Measurements from ENCODE around the gene ZNF865. TPM values are rescaled to one million over a fixed set of nuclear protein-coding genes. Genes with fewer than 3 reads are reported as not detected.

Gene ZNF865
- total RNA-seq, 1 experiment from 2014 or later, result 16.2 TPM

DNA sequence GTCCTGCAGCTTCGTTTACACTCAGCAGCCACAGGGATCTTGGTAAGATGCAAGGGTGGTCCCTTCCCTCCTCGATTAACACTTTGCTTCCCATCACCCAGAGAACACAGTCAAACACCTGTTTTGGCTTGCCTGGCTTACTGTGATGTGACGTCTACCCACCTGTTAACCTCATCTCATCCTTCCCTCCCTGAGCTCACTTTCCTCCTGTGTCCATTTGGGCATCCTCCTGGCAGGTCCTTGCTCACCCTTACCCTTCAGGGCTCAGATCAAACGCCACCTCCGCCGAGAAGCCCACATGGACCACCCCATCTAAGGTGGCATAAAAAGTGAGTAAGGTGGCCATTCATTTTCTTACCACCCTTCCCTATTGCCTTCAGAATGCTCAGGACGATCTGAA lies 15.3 kb upstream of the ZNF865 start:
- intact Hi-C loops (cut with micrococcal nuclease), result no loop called here
- Histone ChIP-seq H3K9me2 (ENCODE audit: insufficient read depth) (no peaks in the 10 kb centered on the region), H2AFZ (ENCODE audit: low read depth, low read length, poor library complexity, severe bottlenecking) (no peak overlapping the region), H4K20me1 (ENCODE audit: insufficient read depth) (no peaks in the 10 kb centered on the region), H3K9me3 (ENCODE audit: control insufficient read depth in 1 of 2, insufficient read depth in 1 of 2, low read depth in 1 of 2, low read length in 2 of 2) (no peaks in the 10 kb centered on the region), H3K36me3 (ENCODE audit: control insufficient read depth in 1 of 2, insufficient read depth in 2 of 2, low read length in 2 of 2) (peaks cover under 1 to 5% of the 10 kb centered on the region in 2 experiments; a peak in 2 of 4 replicates), H3K79me2 (ENCODE audit: insufficient read depth, low read length) (no peaks in the 10 kb centered on the region), H3K4me3 (replicated peaks in 1 of 2; ENCODE audit: low read depth in 1 of 2, low read length in 2 of 2) (no peak overlapping the region), H3K4me2 (ENCODE audit: low read length) (no peak overlapping the region), H3K27me3 (ENCODE audit: insufficient read depth, low read length) (no peaks in the 10 kb centered on the region), H3K4me1 (ENCODE audit: control insufficient read depth in 1 of 2, insufficient read depth in 2 of 2, low read length in 2 of 2) (peaks cover 11 to 22% of the 10 kb centered on the region in 2 experiments), H3K9ac (ENCODE audit: low read length) (no peak overlapping the region), H3K27ac (ENCODE audit: low read depth, low read length) (no peak overlapping the region)
- CTCF ChIA-PET, result no interaction called here
- no peak for TF ChIP-seq SP1 (IDR thresholded peaks at IDR 0.05; ENCODE audit: low read depth)
- no peak for TF ChIP-seq MAX (IDR thresholded peaks at IDR 0.05)
- TF ChIP-seq, protein P1, sequence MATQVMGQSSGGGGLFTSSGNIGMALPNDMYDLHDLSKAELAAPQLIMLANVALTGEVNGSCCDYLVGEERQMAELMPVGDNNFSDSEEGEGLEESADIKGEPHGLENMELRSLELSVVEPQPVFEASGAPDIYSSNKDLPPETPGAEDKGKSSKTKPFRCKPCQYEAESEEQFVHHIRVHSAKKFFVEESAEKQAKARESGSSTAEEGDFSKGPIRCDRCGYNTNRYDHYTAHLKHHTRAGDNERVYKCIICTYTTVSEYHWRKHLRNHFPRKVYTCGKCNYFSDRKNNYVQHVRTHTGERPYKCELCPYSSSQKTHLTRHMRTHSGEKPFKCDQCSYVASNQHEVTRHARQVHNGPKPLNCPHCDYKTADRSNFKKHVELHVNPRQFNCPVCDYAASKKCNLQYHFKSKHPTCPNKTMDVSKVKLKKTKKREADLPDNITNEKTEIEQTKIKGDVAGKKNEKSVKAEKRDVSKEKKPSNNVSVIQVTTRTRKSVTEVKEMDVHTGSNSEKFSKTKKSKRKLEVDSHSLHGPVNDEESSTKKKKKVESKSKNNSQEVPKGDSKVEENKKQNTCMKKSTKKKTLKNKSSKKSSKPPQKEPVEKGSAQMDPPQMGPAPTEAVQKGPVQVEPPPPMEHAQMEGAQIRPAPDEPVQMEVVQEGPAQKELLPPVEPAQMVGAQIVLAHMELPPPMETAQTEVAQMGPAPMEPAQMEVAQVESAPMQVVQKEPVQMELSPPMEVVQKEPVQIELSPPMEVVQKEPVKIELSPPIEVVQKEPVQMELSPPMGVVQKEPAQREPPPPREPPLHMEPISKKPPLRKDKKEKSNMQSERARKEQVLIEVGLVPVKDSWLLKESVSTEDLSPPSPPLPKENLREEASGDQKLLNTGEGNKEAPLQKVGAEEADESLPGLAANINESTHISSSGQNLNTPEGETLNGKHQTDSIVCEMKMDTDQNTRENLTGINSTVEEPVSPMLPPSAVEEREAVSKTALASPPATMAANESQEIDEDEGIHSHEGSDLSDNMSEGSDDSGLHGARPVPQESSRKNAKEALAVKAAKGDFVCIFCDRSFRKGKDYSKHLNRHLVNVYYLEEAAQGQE (IDR thresholded peaks at IDR 0.05; ENCODE audit: low read depth), result no peak
- no peak for TF ChIP-seq ZFX (IDR thresholded peaks at IDR 0.05)
- no peak for TF ChIP-seq POLR2A (IDR thresholded peaks at IDR 0.05; ENCODE audit: borderline replicate concordance, extremely low read depth, insufficient read depth, insufficient read length)
- TF ChIP-seq ELF1 (IDR thresholded peaks at IDR 0.05; ENCODE audit: borderline replicate concordance, low read depth), result no peak
- TF ChIP-seq CBX3 (IDR thresholded peaks at IDR 0.05; ENCODE audit: low read depth), result no peak
- TF ChIP-seq SRF (IDR thresholded peaks at IDR 0.05; ENCODE audit: low read depth), result no peak
- no peak for TF ChIP-seq SIN3A (IDR thresholded peaks at IDR 0.05; ENCODE audit: low read depth)
- no peak for TF ChIP-seq EGR1 (IDR thresholded peaks at IDR 0.05; ENCODE audit: low read depth)
- no peak for TF ChIP-seq EZH2phosphoT487 (IDR thresholded peaks at IDR 0.05; ENCODE audit: borderline replicate concordance)
- TF ChIP-seq JUND (IDR thresholded peaks at IDR 0.05), result no peak
- TF ChIP-seq, protein P2, sequence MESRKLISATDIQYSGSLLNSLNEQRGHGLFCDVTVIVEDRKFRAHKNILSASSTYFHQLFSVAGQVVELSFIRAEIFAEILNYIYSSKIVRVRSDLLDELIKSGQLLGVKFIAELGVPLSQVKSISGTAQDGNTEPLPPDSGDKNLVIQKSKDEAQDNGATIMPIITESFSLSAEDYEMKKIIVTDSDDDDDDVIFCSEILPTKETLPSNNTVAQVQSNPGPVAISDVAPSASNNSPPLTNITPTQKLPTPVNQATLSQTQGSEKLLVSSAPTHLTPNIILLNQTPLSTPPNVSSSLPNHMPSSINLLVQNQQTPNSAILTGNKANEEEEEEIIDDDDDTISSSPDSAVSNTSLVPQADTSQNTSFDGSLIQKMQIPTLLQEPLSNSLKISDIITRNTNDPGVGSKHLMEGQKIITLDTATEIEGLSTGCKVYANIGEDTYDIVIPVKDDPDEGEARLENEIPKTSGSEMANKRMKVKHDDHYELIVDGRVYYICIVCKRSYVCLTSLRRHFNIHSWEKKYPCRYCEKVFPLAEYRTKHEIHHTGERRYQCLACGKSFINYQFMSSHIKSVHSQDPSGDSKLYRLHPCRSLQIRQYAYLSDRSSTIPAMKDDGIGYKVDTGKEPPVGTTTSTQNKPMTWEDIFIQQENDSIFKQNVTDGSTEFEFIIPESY (IDR thresholded peaks at IDR 0.05; ENCODE audit: extremely low read depth, insufficient replicate concordance, low read length), result no peak
- no peak for TF ChIP-seq CEBPB (IDR thresholded peaks at IDR 0.05; ENCODE audit: low read depth)
- TF ChIP-seq TCF7L2 (IDR thresholded peaks at IDR 0.05; ENCODE audit: borderline replicate concordance, extremely low read depth, insufficient read depth, insufficient read length), result no peak
- TF ChIP-seq YY1 (IDR thresholded peaks at IDR 0.05; ENCODE audit: extremely low read depth, insufficient replicate concordance, low read depth, low read length), result no peak
- no peak for TF ChIP-seq FOSL1 (IDR thresholded peaks at IDR 0.05; ENCODE audit: low read depth)
- TF ChIP-seq RAD21 (IDR thresholded peaks at IDR 0.05; ENCODE audit: low read depth), result no peak
- no peak for TF ChIP-seq POLR2AphosphoS5 (IDR thresholded peaks at IDR 0.05; ENCODE audit: low read depth, low read length)
- POLR2A ChIA-PET, result no interaction called here
- no peak for ATAC-seq
- no TSS peak for BruUV-seq (replicated peaks)
- RAD21 ChIA-PET (ENCODE audit: low non-redundant PET in 1 of 2, low total read pairs in 2 of 2, uncharacterized antibody in 2 of 2, unreplicated experiment in 2 of 2), result no interaction called here
- no peak for DNase-seq (ENCODE audit: low read depth, low spot score)
